A673 (cell line): ENCODE data around the gene PPRC1. TPM values are rescaled to one million over a fixed set of nuclear protein-coding genes. Genes with fewer than 3 reads are reported as not detected.

Experiments used
- BruUV-seq: library from RNA; stranded (reverse); fragments of 400-500 nt; replicated peaks from 2 replicates; lab custom pipeline; 2021; lab: Mats Ljungman, UMichigan
- CTCF ChIA-PET: fragments of 300-600 bp; sonication (Branson Sonifier 250); formaldehyde crosslinking; loops from one replicate; lab custom pipeline; 2022; ENCODE audit warnings: antibody characterized with exemption; lab: Charles Lee
- POLR2A ChIA-PET: fragments of 300-600 bp; sonication (Branson Sonifier 250); formaldehyde crosslinking; loops from one replicate; lab custom pipeline; 2022; ENCODE audit warnings: antibody characterized with exemption; ENCODE audit not compliant: low non-redundant PET; lab: Charles Lee
- DNase-seq: peaks from one replicate; pipeline ENCODE4 v3.0.0-alpha.2; 2015; ENCODE audit warnings: low spot score
- H3K27ac ChIP-seq: fragments of 200-600 bp; sonication (generic); 2 replicates; pipeline ENCODE4 v1.5.1; 2016; ENCODE audit warnings: mixed run types, low read depth, mild to moderate bottlenecking, mixed read lengths, antibody characterized with exemption, low read length; ENCODE audit not compliant: poor library complexity, severe bottlenecking
- H3K27me3 ChIP-seq: fragments of 200-600 bp; sonication (generic); replicated peaks from 2 replicates; pipeline ENCODE4 v1.6.1; 2017; ENCODE audit warnings: mixed run types, low read depth, mild to moderate bottlenecking, mixed read lengths, antibody characterized with exemption, low read length; ENCODE audit not compliant: insufficient read depth, poor library complexity
- H3K36me3 ChIP-seq: fragments of 200-600 bp; sonication (generic); 2 replicates; pipeline ENCODE4 v1.6.1; 2016; ENCODE audit warnings: mixed run types, mild to moderate bottlenecking, mixed read lengths, antibody characterized with exemption, low read length; ENCODE audit not compliant: insufficient read depth, poor library complexity, severe bottlenecking
- H3K4me1 ChIP-seq: fragments of 200-600 bp; sonication (generic); 2 replicates; pipeline ENCODE4 v1.6.1; 2017; ENCODE audit warnings: mixed run types, mild to moderate bottlenecking, mixed read lengths, antibody characterized with exemption, low read length; ENCODE audit not compliant: insufficient read depth, poor library complexity, severe bottlenecking
- H3K4me3 ChIP-seq: fragments of 200-600 bp; sonication (generic); 2 replicates; pipeline ENCODE4 v1.5.1; 2016; ENCODE audit warnings: low read depth, mixed run types, mild to moderate bottlenecking, mixed read lengths, low read length; ENCODE audit not compliant: poor library complexity, severe bottlenecking
- H3K9me3 ChIP-seq: fragments of 200-600 bp; sonication (generic); 2 replicates; pipeline ENCODE4 v1.6.1; 2016; ENCODE audit warnings: mixed run types, low read depth, mild to moderate bottlenecking, mixed read lengths, antibody characterized with exemption, low read length; ENCODE audit not compliant: poor library complexity, severe bottlenecking
- CTCF ChIP-seq: fragments of 300-800, 200-600 bp; sonication (generic); conservative IDR thresholded peaks from 2 replicates; pipeline ENCODE4 v1.5.1; 2017; ENCODE audit warnings: low read depth, mild to moderate bottlenecking, antibody characterized with exemption, low read length, moderate library complexity, mixed read lengths
- EZH2 ChIP-seq: fragments of 200-600 bp; sonication (generic); IDR thresholded peaks from 2 replicates; pipeline ENCODE4 v1.6.1; 2017; ENCODE audit warnings: borderline replicate concordance, low read depth, mild to moderate bottlenecking, mixed read lengths, antibody characterized with exemption, low read length; ENCODE audit not compliant: poor library complexity, severe bottlenecking
- intact Hi-C: fragments of 100-400 bp; cut with micrococcal nuclease; formaldehyde crosslinking; loops from one replicate; pipeline ENCODE4 v1.10.0; 2022; ENCODE audit not compliant: unreplicated experiment
- total RNA-seq: library from RNA; stranded (reverse); gene quantifications from 2 replicates; pipeline ENCODE4 v1.2.3, GENCODE V29; 2021

Gene PPRC1
- total RNA-seq, 1 experiment from 2014 or later: 103 TPM

DNA sequence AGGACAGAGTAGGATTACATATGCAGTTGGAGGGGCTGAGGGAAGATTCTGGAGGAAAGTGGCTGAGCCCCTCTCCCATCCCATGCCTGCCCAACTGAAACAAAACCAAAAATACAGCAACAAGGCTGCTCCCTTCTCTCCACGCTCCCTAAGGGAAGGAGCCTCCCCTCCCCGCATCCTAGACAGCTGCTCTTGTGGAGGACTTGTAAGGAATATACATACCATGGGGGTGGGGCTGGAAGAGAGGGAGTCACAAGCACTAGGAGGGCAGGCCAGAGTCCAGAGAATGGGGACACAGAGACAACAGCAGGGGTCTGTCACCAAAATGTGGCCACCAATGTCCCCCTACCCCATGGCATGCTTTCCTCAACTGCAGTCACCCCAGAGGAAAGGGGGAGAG is 25.8 kb upstream of the PPRC1 start:
- TSS peak; percentile 13 for BruUV-seq
- Histone ChIP-seq H3K4me1 (no peaks in the 10 kb centered on the region), H3K36me3 (peaks cover 45% of the 10 kb centered on the region), H3K27me3 (no peaks in the 10 kb centered on the region), H3K9me3 (no peaks in the 10 kb centered on the region), H3K27ac (no peak overlapping the region), H3K4me3 (no peak overlapping the region)
- no peak for DNase-seq
- TF ChIP-seq EZH2 (no peak), CTCF (no peak)
- POLR2A ChIA-PET: no interaction called here
- CTCF ChIA-PET: no interaction called here
- intact Hi-C loops: no loop called here

DNA sequence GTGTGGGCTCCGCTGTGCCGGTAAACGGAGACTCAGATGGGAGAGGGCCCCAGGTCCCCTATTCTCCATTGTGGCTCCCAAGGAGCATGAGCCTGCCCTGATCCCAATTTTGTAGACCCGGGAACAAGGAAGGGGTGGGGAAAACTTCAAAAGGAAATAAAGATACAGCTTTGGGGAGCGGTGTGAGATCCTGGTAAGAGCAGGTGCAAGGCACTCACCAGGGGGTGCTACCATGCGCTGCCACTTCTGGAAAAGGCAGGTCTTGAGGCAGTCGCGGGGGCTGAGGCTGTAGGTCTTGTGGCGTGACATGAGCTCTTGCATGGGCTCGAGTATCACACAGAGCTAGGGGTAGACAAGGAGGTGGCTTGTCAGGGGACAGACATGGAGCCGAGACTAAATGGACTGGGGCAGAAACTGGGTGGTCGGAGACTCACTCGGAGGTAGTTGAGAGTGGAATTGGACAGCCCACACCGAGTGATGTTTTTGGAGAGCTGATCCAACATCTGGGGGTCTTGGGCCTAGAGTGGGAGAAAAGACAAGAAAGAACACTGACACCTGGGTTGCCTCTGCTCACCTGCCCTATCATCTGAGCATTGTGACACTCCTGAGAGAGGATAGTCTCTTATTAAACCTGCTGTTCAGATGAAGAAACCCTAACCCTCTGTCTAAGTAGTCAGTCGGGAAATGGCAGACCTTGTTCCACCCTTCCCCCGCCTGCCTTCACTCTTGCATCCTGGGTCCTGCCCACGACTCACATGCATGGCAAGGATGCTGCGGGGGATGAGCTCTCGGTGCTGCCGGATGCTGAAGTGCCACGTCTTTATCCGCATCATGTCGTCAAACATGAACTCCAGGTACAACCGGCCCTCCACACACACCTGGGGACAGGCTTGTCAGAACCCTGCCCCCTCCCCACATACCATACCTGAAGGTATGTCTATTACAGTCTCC is 23.4 kb upstream of the PPRC1 start:
- intact Hi-C loops: no loop called here
- H3K36me3 ChIP-seq: peaks cover 45% of the 10 kb centered on the region
- DNase-seq: no peak
- BruUV-seq: no TSS peak
- H3K27ac ChIP-seq: no peak overlapping the region
- H3K27me3 ChIP-seq: no peaks in the 10 kb centered on the region
- ChIA-PET POLR2A (no interaction called here), CTCF (no interaction called here)
- peaks cover 12% of the 10 kb centered on the region for H3K4me1 ChIP-seq
- TF ChIP-seq EZH2: no peak
- TF ChIP-seq CTCF: no peak
- no peaks in the 10 kb centered on the region for H3K9me3 ChIP-seq
- H3K4me3 ChIP-seq: no peak overlapping the region

GRCh38 chr10:102111276-102111675 is 21.6 kb upstream of the PPRC1 start:
- no peak overlapping the region for H3K4me3 ChIP-seq
- no peak overlapping the region for H3K27ac ChIP-seq
- no TSS peak for BruUV-seq
- H3K36me3 ChIP-seq: peaks cover 42% of the 10 kb centered on the region
- DNase-seq: no peak
- intact Hi-C loops: no loop called here
- H3K9me3 ChIP-seq: no peaks in the 10 kb centered on the region
- CTCF ChIA-PET: interaction anchor here (0.7 kb wide), 1 partner anchor 11 kb away, joined by 3 read pairs; no protein-coding TSS in a partner anchor
- peaks cover 25% of the 10 kb centered on the region for H3K4me1 ChIP-seq
- POLR2A ChIA-PET: interaction anchor here (0.6 kb wide), 1 partner anchor 271 kb away, joined by 3 read pairs; no protein-coding TSS in a partner anchor
- TF ChIP-seq CTCF: no peak
- no peaks in the 10 kb centered on the region for H3K27me3 ChIP-seq
